Mesenteric fat pad (tissue), 1 donor: ENCODE measurements around the gene GPR180. TPM values are rescaled to one million over a fixed set of nuclear protein-coding genes. Genes with fewer than 3 reads are reported as not detected.

ENCODE experiments used
- DNase-seq: peaks from one replicate; pipeline ENCODE4 v3.0.0-alpha.2; 2020; ENCODE audit warnings: low spot score
- long read RNA-seq: library from polyadenylated mRNA; unstranded; transcript quantifications from one replicate; pipeline ENCODE4 v2.0.0, GENCODE V29; 2020
- total RNA-seq: library from RNA; stranded (reverse); fragmentation: NEBNext Ultra II Directional; extraction: Animal tissue kit (Norgen Biotek cat#: 25700); gene quantifications from one replicate; pipeline ENCODE4 v1.2.1, GENCODE V29; 2021
- donor health status: DM: yes; HTN: yes; CAD: no.

Gene GPR180
- 15.7 TPM for total RNA-seq
- long read RNA-seq, full-length matches to known transcripts, result 40 of 59 reads
- long read RNA-seq, partial matches to known transcripts, result 3 of 59 reads
- long read RNA-seq, other reads (novel, unspliced or antisense), result 16 of 59 reads

DNA sequence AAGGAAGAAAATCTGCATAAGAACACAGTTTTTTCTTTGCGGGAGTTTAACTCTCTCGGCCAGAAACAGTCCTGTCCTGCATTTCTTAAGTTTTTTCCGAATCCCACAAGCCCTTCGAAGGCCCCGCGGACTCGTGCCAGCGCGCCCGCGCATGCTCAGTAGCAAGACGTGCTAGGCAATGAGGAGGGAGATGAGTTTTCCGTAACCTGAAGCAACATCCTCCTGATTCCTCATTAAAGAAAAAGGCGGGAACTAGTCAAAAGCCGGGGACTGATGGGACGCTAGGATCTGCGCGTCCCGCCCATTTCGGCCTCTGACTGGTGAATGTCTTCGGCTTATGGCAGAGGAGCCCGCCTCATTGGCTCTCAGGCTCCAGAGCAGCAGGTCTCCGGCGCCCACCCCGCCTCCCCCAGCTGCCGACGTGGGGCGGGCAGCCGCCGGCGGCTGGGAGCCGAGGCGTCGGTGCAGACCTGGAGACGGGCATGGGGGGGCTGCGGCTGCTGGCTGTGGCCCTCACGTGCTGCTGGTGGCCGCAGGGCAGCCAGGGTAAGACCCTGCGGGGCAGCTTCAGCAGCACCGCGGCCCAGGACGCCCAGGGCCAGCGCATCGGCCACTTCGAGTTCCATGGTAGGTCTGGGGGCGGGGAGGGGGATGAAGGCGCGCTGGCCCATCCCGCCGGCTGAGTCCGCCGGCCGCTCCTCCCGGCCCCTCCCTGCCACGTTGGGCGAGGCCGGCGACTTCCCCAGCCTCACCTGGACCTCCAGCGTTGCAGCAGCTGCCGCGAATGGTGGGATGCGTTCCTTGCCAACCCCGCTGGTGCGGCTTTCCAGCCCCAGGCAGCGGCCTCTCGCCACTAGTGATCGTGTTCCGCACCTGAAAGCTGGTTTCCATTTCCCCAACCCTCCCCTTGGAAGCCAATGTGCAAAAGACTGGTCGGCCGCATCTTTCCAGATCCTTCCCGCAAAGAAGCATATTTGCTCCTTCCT, at the start of gene GPR180:
Gene GPR180, plus strand, starts transcription at position 412 of the 986 bp plus-strand sequence. Its CDS starts 71 bp downstream, at position 483.
- DNase-seq, result peak; percentile 94

- DNase-seq, result no peak
These were observed 49.6 kb upstream of the GPR180 start for GRCh38 chr13:94552095-94552494.

DNA sequence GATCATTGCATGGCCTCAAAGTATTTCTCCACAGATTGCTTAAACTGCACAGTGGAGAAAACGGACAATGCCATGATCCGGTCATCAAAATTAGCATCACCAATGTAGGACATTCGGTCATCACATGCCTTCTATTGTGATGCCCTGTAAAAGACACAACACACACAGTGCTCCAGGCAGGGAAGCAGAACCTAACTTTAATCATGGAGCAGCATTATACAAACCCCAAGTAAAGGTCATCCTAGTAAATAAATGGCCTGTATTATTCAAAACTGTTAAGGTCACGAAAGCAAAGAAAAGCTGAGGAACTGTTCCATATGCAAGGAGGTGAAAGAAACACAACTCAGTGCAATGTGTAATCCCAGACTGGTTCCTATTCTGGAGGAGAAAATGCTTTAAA, 47.9 kb upstream of the GPR180 start:
- DNase-seq, result no peak

DNA sequence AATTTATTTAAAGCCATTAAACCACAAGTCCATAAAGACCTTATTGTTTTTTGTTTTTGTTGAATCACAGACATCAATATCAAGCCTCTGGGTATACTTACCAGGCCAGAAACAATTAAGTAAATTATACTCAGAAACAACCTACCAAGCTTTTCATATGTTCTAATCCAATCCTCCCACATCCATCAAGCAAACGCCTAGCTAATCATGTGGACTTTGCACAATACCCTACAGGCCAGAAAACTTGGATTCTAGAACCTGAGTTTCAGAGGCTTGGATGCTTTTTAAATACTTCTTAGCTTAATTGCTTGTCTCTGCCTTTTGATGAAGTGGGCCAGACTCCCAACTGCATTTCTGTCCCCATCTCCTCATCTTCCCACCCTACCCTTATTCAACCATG, 45.6 kb upstream of the GPR180 start:
- no peak for DNase-seq

DNA sequence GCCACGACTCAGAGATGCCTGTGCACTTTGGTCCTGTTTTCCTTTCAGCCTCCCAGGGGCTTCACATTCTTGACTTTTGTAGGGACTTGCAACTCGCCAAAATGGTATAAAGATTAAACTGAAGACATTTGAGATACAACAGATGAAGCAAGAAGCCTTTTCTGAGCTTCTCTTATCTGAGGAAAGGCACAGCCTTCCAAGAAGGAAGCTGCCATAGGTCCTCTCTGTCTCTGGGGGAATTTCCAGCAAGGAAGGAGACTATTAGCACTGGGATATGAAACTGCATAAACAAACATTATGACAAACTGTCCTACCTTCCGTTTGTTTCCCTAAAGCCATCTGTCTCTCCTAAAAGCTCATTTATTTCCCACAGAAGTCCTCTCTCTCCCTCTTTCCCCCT, 45.0 kb upstream of the GPR180 start:
- DNase-seq, result no peak

DNA sequence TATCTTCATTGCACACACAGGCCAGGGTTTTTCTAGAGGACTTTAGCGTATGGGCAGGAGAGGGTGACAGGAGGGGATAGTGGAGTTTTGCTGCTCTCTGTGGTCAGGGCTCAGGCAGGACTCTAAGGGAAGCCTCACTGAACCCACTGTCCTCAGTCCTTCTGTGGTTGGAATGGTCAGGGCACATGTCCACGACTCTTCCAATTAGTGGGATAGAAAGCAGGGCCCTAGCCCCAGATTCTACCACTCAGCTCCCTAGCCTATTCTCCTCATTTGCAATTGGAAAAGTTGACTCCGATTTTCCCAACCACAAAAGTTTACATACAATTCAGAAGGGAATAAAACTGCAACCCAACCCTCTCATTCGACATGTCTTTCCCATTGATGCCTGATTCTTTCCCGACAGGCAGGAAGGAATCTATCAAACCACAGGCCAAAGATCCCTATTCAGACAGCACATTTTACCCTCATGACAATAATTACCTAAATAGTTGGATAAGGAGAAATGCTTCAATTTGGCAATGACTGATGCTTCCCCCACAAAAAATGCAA, 43.9 kb upstream of the GPR180 start:
- no peak for DNase-seq

- no peak for DNase-seq
These were observed 42.9 kb upstream of the GPR180 start for GRCh38 chr13:94558716-94559115.

GRCh38 chr13:94559222-94559795, 42.3 kb upstream of the GPR180 start:
- no peak for DNase-seq

GRCh38 chr13:94560116-94560515, 41.5 kb upstream of the GPR180 start:
- no peak for DNase-seq

GRCh38 chr13:94561126-94561525, 40.5 kb upstream of the GPR180 start:
- DNase-seq, result no peak

DNA sequence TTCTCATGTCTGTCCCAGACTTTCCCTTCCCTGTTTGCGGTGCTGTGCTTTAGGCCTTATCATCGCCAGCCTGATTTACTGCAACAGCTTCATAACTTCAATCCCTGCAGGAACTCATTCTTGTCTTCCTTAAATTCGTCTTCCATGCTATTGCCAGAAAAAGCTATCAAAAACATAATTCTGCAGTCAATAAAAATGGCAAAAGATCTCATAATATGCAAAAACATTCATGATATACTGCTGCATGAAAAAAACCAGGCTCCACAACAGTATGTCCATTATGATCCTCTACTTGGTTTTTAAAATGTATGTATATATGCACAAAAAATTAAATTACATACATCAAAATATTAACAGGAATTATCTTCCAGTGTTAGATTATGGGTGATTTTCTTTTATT, 34.1 kb upstream of the GPR180 start:
- no peak for DNase-seq

DNA sequence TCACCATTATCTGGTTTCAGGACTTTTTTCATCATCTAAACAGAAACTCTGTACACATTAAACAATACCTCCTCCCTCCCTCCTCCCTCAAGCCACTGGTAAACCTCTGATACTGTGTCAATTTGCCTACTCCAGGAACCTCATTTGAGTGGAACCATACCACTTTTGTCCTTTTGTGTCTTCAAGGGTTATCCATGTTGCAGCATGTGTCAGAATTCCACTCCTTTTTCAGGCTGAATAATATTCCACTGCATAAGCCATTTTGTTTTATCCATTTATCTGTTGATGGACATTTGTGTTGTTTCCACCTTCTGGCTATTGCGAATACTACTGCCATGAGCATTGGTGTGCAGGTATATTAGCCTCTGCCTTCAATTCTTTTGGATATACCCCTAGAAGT, 33.2 kb upstream of the GPR180 start:
- DNase-seq, result no peak

DNA sequence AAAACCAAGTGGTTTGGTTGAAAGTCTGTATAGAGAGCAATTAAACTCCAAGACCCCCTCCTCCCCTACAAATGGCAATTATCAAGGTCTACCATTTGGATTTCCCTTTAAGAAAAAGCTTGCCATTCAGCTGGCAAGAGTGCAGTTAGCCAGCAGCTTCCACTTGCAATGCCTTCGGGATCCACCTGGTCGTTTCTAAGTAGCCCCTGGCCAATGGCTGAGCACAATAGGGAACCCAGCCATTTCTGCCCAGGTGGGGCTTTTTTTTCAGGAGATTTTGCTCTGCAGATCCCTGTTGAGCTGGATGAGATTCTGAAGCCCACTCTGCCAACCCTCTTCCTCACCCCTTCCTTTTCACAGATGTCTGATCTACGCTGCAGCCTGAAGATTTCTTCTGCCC, 32.0 kb upstream of the GPR180 start:
- no peak for DNase-seq

DNA sequence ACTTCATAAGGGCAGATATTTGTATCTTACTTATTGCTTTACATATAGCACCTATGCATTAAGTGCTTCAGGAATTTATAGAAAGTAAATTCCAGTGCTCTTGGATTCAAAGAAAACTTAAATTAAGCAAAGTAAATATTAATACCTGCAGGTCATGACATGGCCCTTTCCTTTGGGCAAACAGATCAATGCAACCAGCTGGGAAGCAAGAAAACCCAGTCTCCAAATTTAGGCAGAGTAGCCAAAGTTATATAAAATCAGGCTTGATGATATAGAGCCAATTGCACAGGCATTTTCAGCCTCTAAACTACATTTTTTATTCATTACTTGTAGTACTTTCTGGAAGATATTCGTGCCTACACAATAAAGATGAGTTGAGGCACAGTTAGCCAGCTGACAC, 22.6 kb upstream of the GPR180 start:
- no peak for DNase-seq

DNA sequence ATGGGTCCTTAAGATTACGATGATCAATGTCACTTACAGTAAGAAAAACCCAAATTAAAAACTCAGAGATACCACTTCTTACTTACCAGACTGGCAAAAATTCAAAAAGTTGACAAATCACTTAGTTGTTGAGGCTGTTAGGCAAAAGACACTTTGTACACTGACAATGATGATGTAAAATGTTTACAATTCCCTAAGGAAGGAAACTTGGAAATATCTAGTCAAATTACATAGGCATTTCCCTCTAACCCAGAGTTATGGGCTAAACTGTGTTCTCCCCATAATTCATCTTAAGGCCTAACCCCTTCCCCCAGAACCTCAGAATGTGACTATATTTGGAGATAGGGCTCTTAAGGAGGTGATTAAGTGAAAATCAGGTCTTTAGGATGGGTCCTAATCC, 17.7 kb upstream of the GPR180 start:
- no peak for DNase-seq

- no peak for DNase-seq
These were observed 16.0 kb upstream of the GPR180 start for GRCh38 chr13:94585543-94586101.

- DNase-seq, result no peak
These were observed 15.3 kb upstream of the GPR180 start for GRCh38 chr13:94586371-94586770.

DNA sequence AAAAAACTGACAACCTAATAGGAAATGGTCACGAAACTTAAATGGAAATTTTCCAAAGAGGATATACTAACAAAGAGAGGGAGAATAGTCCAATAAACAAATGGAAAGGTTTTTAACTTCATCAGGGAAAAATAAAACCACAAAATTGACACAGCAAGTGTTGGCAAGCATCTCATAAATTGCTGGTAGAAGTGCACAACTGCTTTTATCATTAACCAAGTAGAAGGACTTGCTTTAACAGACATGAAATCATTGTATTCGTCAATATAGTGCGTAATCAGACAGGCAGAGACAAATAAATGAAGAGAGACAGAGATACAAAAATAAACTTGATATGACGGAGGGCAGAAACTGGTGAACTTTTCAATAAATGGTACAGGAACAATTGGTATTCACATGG, 13.1 kb upstream of the GPR180 start:
- DNase-seq, result no peak

- DNase-seq, result no peak
These were observed 10.9 kb upstream of the GPR180 start for GRCh38 chr13:94590744-94591143.

GRCh38 chr13:94595001-94595949, 6.4 kb upstream of the GPR180 start:
- no peak for DNase-seq
